Stimulated activated naive B cell treated with anti-CD40 and anti-IgM and Interleukin-4, amounts not matched to agents 10 μg/mL and 1 μg/mL and 100 μg/mL, for 72 hours (primary cell): ENCODE results near the gene FARS2.
"Not testable (repeated sequence)": the region's sequence is repeated elsewhere in the genome, so short reads cannot be mapped to it uniquely, and the experiment has no call there.

Source experiments
- ATAC-seq, 2 donors: fragments of 150-1000 bp; cut with Tn5 transposase; replicated peaks; 2 replicates each; pipeline ENCODE4 v1.10.0; 2021; ENCODE audit warnings: moderate library complexity in 1 of 2
- DNase-seq: peaks from one replicate; pipeline ENCODE4 v3.0.0; 2021
- H3K27ac Mint-ChIP-seq: one replicate; pipeline ENCODE4 v1.8.0; 2022; ENCODE audit warnings: mild to moderate bottlenecking, mixed read lengths
- H3K27me3 Mint-ChIP-seq, 2 donors: one replicate each; pipeline ENCODE4 v1.8.0; 2022; ENCODE audit warnings: mixed read lengths in 2 of 2
- H3K36me3 Mint-ChIP-seq, 2 donors: one replicate each; pipeline ENCODE4 v1.8.0; 2022; ENCODE audit warnings: mixed read lengths in 2 of 2, mild to moderate bottlenecking in 1 of 2
- H3K4me1 Mint-ChIP-seq, 2 donors: one replicate each; pipeline ENCODE4 v1.8.0; 2022; ENCODE audit warnings: mixed read lengths in 2 of 2, mild to moderate bottlenecking in 1 of 2
- H3K4me3 Mint-ChIP-seq, 2 donors: one replicate each; pipeline ENCODE4 v1.8.0; 2022; ENCODE audit warnings: mild to moderate bottlenecking in 2 of 2, mixed read lengths in 2 of 2, moderate library complexity in 1 of 2
- H3K9me3 Mint-ChIP-seq, 2 donors: one replicate each; pipeline ENCODE4 v1.8.0; 2022; ENCODE audit warnings: mixed read lengths in 2 of 2, mild to moderate bottlenecking in 1 of 2

FARS2 gene

GRCh38 chr6:5676701-5677100, 415.4 kb downstream of the FARS2 start:
- Mint-ChIP-seq H3K27me3 (no peaks in the 10 kb centered on the region), H3K27ac (no peak overlapping the region), H3K4me1 (peaks cover 36 to 44% of the 10 kb centered on the region in 2 donors), H3K9me3 (no peaks in the 10 kb centered on the region), H3K36me3 (peaks cover 2% of the 10 kb centered on the region in 2 donors), H3K4me3 (no peak overlapping the region)
- ATAC-seq, result no peak
- DNase-seq, result no peak

DNA sequence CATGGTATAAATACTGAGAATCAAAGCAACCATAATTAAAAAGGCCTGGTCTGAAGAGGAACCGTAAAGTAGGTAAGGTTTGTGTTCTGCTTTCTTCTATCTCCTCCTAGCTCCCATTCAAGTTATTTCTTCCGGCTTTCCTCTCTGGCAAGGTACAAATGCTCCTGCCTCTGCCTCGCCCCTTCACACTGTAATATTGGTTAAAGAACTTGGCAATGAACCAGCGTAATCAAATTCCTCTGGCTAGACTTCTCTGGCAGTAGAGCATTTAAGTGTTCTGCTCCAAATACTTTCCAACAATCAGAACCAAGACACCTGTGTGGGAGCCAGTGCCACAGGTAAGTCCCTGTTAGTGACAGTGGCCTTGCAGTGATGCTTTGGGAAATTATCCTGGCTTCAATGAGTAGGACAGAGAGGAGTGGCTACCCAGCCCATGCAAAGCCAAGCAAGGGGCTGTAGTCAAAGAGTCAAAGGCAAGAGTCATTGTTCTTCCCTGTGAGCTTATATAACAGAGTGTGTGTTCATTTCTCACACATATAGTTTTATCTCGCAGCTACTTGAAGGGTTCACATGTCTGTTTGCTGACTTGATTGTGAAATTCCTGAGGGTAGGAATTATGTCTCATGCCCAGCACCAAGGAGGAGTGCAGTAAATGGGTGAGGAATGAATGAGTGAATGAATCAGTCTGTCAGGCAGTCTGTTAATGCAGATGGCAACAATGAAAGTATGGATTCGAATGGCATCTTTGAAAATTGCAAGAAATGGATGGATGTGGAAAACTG, 416.1 kb downstream of the FARS2 start:
- H3K4me3 Mint-ChIP-seq, result no peak overlapping the region
- no peaks in the 10 kb centered on the region for H3K9me3 Mint-ChIP-seq
- no peak for ATAC-seq
- H3K27ac Mint-ChIP-seq, result no peak overlapping the region
- DNase-seq, result no peak
- H3K27me3 Mint-ChIP-seq, result no peaks in the 10 kb centered on the region
- H3K36me3 Mint-ChIP-seq, result no peaks in the 10 kb centered on the region
- peaks cover 34 to 40% of the 10 kb centered on the region in 2 donors for H3K4me1 Mint-ChIP-seq

GRCh38 chr6:5679270-5679669, 418.0 kb downstream of the FARS2 start:
- Mint-ChIP-seq H3K4me3 (peak overlapping the region; percentile 58 to 77), H3K36me3 (peaks cover 5 to 15% of the 10 kb centered on the region in 2 donors), H3K9me3 (no peaks in the 10 kb centered on the region), H3K27ac (peak overlapping the region; percentile 92), H3K4me1 (peaks cover 31 to 36% of the 10 kb centered on the region in 2 donors), H3K27me3 (no peaks in the 10 kb centered on the region)
- DNase-seq (no peak), ATAC-seq (no peak)

DNA sequence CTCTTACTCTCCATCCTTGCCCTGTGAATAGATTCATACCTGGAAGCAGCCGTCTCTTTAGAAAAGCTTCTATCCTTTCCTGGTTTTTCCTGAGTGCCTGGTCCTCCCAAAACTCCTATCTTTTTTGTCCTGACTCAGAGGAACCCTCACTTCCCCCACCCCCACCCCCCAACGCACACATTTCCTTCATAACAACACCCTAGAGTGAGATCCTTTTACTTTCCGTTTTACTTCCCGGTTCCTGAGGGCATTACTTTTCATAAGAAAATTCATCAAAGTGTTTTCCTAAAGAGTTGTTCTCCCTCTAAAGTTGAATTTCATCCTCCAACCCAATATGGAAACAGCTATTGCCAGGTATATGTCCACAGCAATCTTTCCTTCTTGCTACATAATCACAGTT, 418.4 kb downstream of the FARS2 start:
- H3K9me3 Mint-ChIP-seq, result no peaks in the 10 kb centered on the region
- peaks cover 29 to 32% of the 10 kb centered on the region in 2 donors for H3K4me1 Mint-ChIP-seq
- H3K27me3 Mint-ChIP-seq, result no peaks in the 10 kb centered on the region
- DNase-seq (no peak), ATAC-seq (peak; percentile 48 to 51)
- H3K27ac Mint-ChIP-seq, result peak overlapping the region; percentile 92
- H3K36me3 Mint-ChIP-seq, result peaks cover 7 to 17% of the 10 kb centered on the region in 2 donors
- H3K4me3 Mint-ChIP-seq, result peak overlapping the region; percentile 58 to 77

- Mint-ChIP-seq H3K27me3 (no peaks in the 10 kb centered on the region), H3K36me3 (peaks cover 7 to 17% of the 10 kb centered on the region in 2 donors), H3K4me3 (peak overlapping the region; percentile 58 to 77), H3K27ac (peak overlapping the region; percentile 92), H3K4me1 (peaks cover 29 to 31% of the 10 kb centered on the region in 2 donors), H3K9me3 (no peaks in the 10 kb centered on the region)
- ATAC-seq (peak; percentile 45 to 54), DNase-seq (no peak)
Observed at GRCh38 chr6:5680095-5680494, 418.8 kb downstream of the FARS2 start.

- Mint-ChIP-seq H3K4me3 (peak overlapping the region; percentile 34 to 64), H3K4me1 (peaks cover 29 to 31% of the 10 kb centered on the region in 2 donors), H3K36me3 (peaks cover 11 to 22% of the 10 kb centered on the region in 2 donors), H3K9me3 (peaks cover 0 to 2% of the 10 kb centered on the region in 2 donors), H3K27ac (no peak overlapping the region), H3K27me3 (no peaks in the 10 kb centered on the region)
- ATAC-seq (peak; percentile 86 to 88), DNase-seq (no peak)
Observed at GRCh38 chr6:5681480-5681879, 420.2 kb downstream of the FARS2 start.

DNA sequence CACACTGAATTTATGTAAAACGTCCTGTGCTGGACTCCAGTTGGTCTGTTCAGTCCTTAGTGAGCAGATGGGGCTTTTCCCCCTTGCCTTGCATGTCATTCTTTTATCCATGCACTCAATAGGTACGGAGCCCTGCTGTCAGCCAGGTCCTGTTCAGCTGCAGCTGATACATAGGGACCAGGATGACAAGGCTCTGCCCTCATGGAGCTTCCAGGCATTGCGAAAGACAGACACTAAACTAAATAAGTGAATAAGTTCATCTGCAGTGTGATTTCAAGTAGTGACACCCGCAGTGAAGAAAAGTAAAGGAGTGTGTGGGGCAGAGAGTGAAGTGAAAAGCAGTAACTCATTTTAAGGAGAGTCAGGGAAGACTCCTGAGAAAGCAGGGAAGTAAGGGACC, 421.2 kb downstream of the FARS2 start:
- no peak for DNase-seq
- Mint-ChIP-seq H3K36me3 (peaks cover 11 to 22% of the 10 kb centered on the region in 2 donors), H3K9me3 (peaks cover 0 to 4% of the 10 kb centered on the region in 2 donors), H3K4me3 (no peak overlapping the region), H3K27ac (no peak overlapping the region), H3K4me1 (peaks cover 29 to 31% of the 10 kb centered on the region in 2 donors), H3K27me3 (no peaks in the 10 kb centered on the region)
- ATAC-seq, result no peak

DNA sequence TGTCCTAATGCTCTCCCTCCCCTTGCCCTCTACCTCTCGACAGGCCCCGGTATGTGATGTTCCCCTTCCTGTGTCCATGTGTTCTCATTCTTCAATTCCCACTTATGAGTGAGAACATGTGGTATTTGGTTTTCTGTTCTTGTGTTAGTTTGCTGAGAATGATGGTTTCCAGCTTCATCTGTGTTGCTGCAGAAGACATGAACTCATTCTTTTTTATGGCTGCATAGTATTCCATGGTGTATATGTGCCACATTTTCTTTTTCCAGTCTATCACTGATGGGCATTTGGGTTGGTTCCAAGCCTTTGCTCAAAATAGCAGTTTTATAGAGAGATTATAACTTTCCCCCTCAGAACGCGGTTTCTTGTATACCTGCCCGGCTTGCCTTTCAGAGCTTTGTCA, 422.4 kb downstream of the FARS2 start:
- Mint-ChIP-seq H3K36me3 (peaks cover 11 to 27% of the 10 kb centered on the region in 2 donors), H3K4me1 (peaks cover 26 to 31% of the 10 kb centered on the region in 2 donors)
- not testable (repeated sequence) for DNase-seq, H3K4me3 Mint-ChIP-seq, H3K9me3 Mint-ChIP-seq, H3K27ac Mint-ChIP-seq, ATAC-seq, H3K27me3 Mint-ChIP-seq

DNA sequence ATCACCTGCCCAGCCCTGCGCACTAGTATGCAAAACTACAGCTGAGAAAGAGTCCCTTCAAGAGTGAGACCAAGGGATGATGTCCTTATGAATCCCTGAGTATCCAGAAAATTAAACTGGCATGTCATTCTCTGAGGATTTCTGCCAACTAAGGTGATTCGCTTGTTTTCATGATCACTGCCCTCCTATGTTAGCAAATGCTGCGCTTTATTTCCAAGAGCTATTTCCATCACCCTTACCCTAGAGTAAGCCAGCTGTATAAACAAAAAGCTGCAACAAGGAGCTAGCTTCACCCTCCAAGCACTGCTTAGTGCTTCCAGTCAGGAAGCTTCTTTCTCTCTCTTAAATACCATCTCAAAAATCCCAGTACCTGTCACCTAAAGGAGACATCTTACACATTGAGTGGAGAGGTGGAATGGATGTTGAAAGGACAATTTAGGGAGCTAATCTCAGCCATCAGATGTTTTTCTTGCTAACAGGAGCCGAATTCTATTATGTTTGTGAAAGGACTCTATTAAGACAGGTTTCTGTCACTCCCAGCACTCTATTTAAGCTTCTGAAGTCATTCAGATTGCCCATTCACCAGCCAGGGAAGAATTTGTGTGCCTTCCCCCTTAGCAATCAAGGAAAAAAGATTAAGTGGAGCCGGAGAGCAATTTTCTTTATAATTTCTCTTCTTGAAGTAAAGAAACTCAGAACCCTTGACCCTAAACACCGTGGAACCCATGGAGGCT, 423.2 kb downstream of the FARS2 start:
- DNase-seq, result no peak
- H3K4me3 Mint-ChIP-seq, result no peak overlapping the region

DNA sequence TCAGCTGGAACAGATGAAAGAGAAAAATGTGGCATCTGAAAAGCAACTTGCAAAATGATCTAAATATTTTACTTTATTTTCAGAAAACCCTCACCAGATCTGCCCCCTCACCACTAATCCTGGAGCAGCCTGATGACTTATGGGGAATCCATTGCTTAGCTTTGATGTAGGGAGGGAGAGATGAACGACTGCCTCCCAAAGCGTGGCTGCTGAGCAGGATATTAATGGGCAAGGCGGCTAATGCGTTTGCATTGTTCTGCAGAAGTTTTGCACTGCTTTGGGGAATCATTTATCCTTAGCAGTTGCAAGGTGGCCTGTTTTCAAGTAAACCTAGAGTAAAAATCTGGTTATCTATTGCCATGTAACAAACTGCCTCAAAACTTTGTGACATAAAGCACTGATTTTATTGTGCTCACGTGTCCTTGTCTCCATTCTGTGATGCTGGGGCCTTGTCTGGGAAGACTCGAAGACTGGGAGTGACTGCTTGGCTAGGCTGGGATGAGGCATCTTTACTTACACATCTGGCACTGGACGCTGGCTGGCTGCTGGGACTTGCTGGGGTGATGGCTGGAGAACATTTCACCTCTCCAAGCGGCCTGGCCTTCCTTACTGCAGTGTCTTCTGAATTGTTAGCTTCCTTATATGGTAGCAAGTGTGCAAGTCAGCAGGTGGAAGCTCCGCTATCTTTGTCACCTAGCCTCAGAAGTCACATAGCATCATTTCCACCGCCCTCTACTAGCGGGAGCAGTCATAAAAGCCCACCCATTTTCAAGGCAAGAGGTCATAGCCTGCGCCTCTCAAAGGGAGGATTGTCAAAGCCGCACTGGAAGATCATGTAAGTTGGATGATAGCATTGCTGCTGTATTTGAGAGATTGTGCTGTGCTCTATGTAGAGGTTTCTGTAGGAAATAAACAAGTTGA, 432.2 kb downstream of the FARS2 start:
- H3K27ac Mint-ChIP-seq, result no peak overlapping the region
- H3K9me3 Mint-ChIP-seq, result peaks cover 10 to 14% of the 10 kb centered on the region in 2 donors
- ATAC-seq (no peak), DNase-seq (no peak)
- peaks cover 15 to 35% of the 10 kb centered on the region in 2 donors for H3K36me3 Mint-ChIP-seq
- H3K27me3 Mint-ChIP-seq, result no peaks in the 10 kb centered on the region
- H3K4me3 Mint-ChIP-seq, result no peak overlapping the region
- H3K4me1 Mint-ChIP-seq, result peaks cover 13 to 21% of the 10 kb centered on the region in 2 donors

More for the DNA sequence above, 423.2 kb downstream of the FARS2 start:
- no peaks in the 10 kb centered on the region for H3K27me3 Mint-ChIP-seq
- peaks cover 11 to 30% of the 10 kb centered on the region in 2 donors for H3K36me3 Mint-ChIP-seq
- peaks cover 20 to 26% of the 10 kb centered on the region in 2 donors for H3K4me1 Mint-ChIP-seq
- H3K9me3 Mint-ChIP-seq, result peaks cover 0 to 4% of the 10 kb centered on the region in 2 donors
- ATAC-seq, result no peak
- H3K27ac Mint-ChIP-seq, result no peak overlapping the region

GRCh38 chr6:5695260-5696245, 434.2 kb downstream of the FARS2 start:
- Mint-ChIP-seq H3K27ac (peak overlapping the region; percentile 71), H3K4me1 (peaks cover 19 to 31% of the 10 kb centered on the region in 2 donors), H3K4me3 (no peak overlapping the region), H3K9me3 (peaks cover 8% of the 10 kb centered on the region in 2 donors), H3K27me3 (no peaks in the 10 kb centered on the region), H3K36me3 (peaks cover 15 to 26% of the 10 kb centered on the region in 2 donors)
- ATAC-seq (no peak), DNase-seq (no peak)

GRCh38 chr6:5697508-5697907, 436.2 kb downstream of the FARS2 start:
- Mint-ChIP-seq H3K27ac (no peak overlapping the region), H3K36me3 (peaks cover 7 to 12% of the 10 kb centered on the region in 2 donors), H3K4me3 (no peak overlapping the region), H3K9me3 (peaks cover 0 to 2% of the 10 kb centered on the region in 2 donors), H3K27me3 (no peaks in the 10 kb centered on the region), H3K4me1 (peaks cover 21 to 31% of the 10 kb centered on the region in 2 donors)
- DNase-seq, result no peak
- no peak for ATAC-seq

DNA sequence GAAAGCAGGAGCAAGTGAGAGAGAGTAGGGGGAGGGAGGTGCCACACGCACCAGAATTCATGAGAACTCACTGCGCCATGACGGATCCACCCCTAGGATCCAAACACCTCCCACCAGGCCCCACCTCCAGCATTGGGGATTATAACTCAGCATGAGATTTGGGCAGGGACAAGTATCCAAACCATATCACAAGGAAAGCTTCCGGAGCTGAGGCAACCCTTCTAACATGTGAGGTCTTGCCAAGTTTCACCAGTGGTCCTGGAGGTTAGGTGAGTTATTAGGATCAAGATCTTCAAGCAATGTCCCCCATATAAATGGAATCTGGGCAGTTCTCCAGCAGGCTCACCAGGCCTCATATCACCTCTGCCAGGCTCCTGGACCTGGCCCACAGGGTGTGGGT, 437.0 kb downstream of the FARS2 start:
- H3K36me3 Mint-ChIP-seq, result peaks cover 7 to 12% of the 10 kb centered on the region in 2 donors

More for the DNA sequence above, 437.0 kb downstream of the FARS2 start:
- H3K4me3 Mint-ChIP-seq, result no peak overlapping the region
- H3K27ac Mint-ChIP-seq, result no peak overlapping the region
- H3K9me3 Mint-ChIP-seq, result peaks cover 0 to 2% of the 10 kb centered on the region in 2 donors
- no peak for ATAC-seq
- no peak for DNase-seq
- H3K4me1 Mint-ChIP-seq, result peaks cover 21 to 31% of the 10 kb centered on the region in 2 donors
- no peaks in the 10 kb centered on the region for H3K27me3 Mint-ChIP-seq
